ENCODE measurements around the gene RIMS4. TPM values are rescaled to one million over a fixed set of nuclear protein-coding genes. Genes with fewer than 3 reads are reported as not detected.

The RIMS4 gene
- total and polyA plus RNA-seq, 2 of the 13 experiments (the other 11 are each of a cell fraction or from before 2014, with no cell fraction given): 0.01 to 0.07 TPM

GRCh38 chr20:44776980-44777379 is 33.4 kb downstream of the RIMS4 start (continued):
- TF ChIP-seq ARNT2 (CRISPR knock-in tag; IDR thresholded peaks at IDR 0.05; ENCODE audit: low read depth) (no peak), EED (CRISPR knock-in tag; IDR thresholded peaks at IDR 0.05) (no peak; the same call in 1 of the 2 replicates), ZNF678 (CRISPR knock-in tag; IDR thresholded peaks at IDR 0.05) (no peak), ZNF546 (CRISPR knock-in tag; conservative IDR thresholded peaks at IDR 0.05) (no peak), IKZF4 (CRISPR knock-in tag; IDR thresholded peaks at IDR 0.05; ENCODE audit: borderline replicate concordance, low read depth, not compliant biosample characterization) (no peak), DNMT3B (CRISPR knock-in tag; conservative IDR thresholded peaks at IDR 0.05) (0 out of 2 replicates have a peak, but pooled peaks have one; percentile 69), UBTF (CRISPR knock-in tag; IDR thresholded peaks at IDR 0.05) (no peak), ZNF562 (CRISPR knock-in tag; IDR thresholded peaks at IDR 0.05; ENCODE audit: borderline replicate concordance) (no peak), ZEB1 (IDR thresholded peaks at IDR 0.05; ENCODE audit: insufficient replicate concordance, low read depth) (no peak), ZNF547 (CRISPR knock-in tag; IDR thresholded peaks at IDR 0.05) (no peak), ZNF225 (CRISPR knock-in tag; IDR thresholded peaks at IDR 0.05) (no peak), JARID2 (CRISPR knock-in tag; IDR thresholded peaks at IDR 0.05; ENCODE audit: insufficient replicate concordance) (no peak), FOXP4 (CRISPR knock-in tag; IDR thresholded peaks at IDR 0.05) (no peak), SATB2 (CRISPR knock-in tag; IDR thresholded peaks at IDR 0.05) (peak; percentile 92; the same call in 1 of the 2 replicates), ZNF281 (CRISPR knock-in tag; IDR thresholded peaks at IDR 0.05; ENCODE audit: borderline replicate concordance) (peak; percentile 67; the same call in 1 of the 2 replicates), GATA4 (IDR thresholded peaks at IDR 0.05; ENCODE audit: borderline replicate concordance, low read depth) (no peak), ZNF580 (CRISPR knock-in tag; IDR thresholded peaks at IDR 0.05; ENCODE audit: borderline replicate concordance, low read depth) (0 out of 2 replicates have a peak, but pooled peaks have one; percentile 39), ZNF776 (CRISPR knock-in tag; IDR thresholded peaks at IDR 0.05) (no peak), MXD3 (CRISPR knock-in tag; IDR thresholded peaks at IDR 0.05) (no peak), ZNF605 (CRISPR knock-in tag; IDR thresholded peaks at IDR 0.05) (no peak), KAT7 (CRISPR knock-in tag; IDR thresholded peaks at IDR 0.05; ENCODE audit: borderline replicate concordance) (no peak), ZBTB21 (CRISPR knock-in tag; IDR thresholded peaks at IDR 0.05) (peak; percentile 60; the same call in 1 of the 2 replicates), PAWR (CRISPR knock-in tag; IDR thresholded peaks at IDR 0.05; ENCODE audit: borderline replicate concordance) (no peak), NFYC (CRISPR knock-in tag; IDR thresholded peaks at IDR 0.05) (no peak)
